GM20000 (cell line): ENCODE measurements around the gene LETM1.

ENCODE experiments used
- DNase-seq: peaks from one replicate; pipeline ENCODE4 v3.0.0; 2012; ENCODE audit warnings: low spot score
- TF ChIP-seq, protein P1 (sequence below): IDR thresholded peaks from 2 replicates; pipeline ENCODE4 v1.5.1; 2012; ENCODE audit warnings: mild to moderate bottlenecking, control low read depth; ENCODE audit errors: extremely low read depth, missing control alignments

The LETM1 gene

GRCh38 chr4:1868293-1868692, 12.3 kb upstream of the LETM1 start:
- TF ChIP-seq, protein P1, sequence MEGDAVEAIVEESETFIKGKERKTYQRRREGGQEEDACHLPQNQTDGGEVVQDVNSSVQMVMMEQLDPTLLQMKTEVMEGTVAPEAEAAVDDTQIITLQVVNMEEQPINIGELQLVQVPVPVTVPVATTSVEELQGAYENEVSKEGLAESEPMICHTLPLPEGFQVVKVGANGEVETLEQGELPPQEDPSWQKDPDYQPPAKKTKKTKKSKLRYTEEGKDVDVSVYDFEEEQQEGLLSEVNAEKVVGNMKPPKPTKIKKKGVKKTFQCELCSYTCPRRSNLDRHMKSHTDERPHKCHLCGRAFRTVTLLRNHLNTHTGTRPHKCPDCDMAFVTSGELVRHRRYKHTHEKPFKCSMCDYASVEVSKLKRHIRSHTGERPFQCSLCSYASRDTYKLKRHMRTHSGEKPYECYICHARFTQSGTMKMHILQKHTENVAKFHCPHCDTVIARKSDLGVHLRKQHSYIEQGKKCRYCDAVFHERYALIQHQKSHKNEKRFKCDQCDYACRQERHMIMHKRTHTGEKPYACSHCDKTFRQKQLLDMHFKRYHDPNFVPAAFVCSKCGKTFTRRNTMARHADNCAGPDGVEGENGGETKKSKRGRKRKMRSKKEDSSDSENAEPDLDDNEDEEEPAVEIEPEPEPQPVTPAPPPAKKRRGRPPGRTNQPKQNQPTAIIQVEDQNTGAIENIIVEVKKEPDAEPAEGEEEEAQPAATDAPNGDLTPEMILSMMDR = no peak

DNA sequence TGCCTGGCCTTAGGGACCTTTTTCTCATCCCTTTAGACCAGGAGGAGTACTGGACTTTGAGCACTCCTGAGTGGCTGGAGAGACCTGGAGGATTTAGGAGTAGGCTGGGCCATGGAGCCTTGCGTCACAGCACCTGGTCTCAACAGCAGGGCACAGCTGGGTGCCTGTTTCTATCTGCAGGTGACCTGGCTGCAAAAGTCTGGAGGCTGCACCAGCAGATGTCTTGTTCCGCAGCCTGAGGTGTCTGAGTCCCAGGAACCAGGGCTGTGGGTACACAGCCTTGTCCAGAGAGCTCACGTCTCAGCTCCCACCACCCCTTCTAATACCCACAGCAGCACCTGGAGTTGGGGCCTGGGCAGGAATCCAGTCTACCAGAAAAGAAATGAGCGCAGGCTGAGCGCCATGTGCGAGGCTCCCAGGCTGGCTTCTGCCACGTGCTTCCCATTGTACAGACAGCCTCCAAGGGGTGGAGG, 10.3 kb upstream of the LETM1 start:
- TF ChIP-seq, protein P1 = no peak
- DNase-seq = no peak

More at GRCh38 chr4:1868293-1868692, 12.3 kb upstream of the LETM1 start:
- DNase-seq = no peak

DNA sequence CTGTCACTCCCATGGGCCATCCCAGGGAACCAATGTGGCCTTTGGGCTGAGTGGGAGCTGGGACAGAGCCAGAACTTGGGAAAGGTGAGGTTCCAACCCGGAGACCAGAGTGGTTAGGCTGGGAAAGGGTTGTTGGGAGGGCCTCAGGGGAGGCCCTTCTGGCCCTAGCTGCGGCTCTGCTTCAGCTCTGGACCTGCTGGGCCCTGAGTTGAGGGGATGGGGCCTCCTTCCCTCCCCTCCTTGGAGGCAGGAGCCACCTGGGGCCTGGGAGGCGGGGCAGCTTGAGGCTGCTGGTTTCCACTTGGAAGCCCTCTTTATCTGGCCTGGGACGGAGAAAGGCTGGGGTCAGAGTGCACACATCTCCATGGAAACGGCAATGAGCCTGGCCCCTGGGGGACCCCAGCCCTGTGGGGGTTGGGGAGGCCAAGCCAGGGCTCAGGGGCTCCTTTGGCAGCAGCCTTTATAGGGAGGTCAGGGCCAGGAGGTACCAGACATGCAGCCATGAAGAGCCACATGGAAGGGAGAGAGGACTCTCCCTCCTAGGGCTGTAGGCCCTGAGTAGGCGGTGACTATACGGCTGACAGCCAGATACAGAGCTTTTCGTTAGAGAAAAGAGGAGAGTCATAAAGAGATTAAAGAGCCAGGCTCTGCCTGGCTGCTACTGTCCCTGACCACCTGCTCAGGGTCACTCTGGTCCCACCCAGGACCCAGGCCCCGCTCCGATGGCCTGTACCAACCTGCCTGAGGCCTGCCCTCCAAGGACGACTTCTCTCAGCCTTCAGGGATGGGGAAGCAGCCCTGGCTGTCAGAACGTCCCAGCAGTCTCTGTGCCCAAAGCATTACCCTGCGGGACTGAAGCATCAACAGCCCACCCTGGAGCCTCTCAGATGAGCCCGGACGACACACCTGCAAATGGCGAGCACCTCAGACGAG, 8.4 kb upstream of the LETM1 start:
- TF ChIP-seq, protein P1 = no peak
- DNase-seq = no peak

- no peak for DNase-seq
- TF ChIP-seq, protein P1 = no peak
These were observed 7.5 kb upstream of the LETM1 start for GRCh38 chr4:1863297-1864033.

GRCh38 chr4:1862961-1863296, 7.0 kb upstream of the LETM1 start:
- TF ChIP-seq, protein P1 = no peak
- DNase-seq = no peak

GRCh38 chr4:1862055-1862911, 6.3 kb upstream of the LETM1 start:
- TF ChIP-seq, protein P1 = no peak
- no peak for DNase-seq
